ENCODE results near the gene PLCH2.

The PLCH2 gene

DNA sequence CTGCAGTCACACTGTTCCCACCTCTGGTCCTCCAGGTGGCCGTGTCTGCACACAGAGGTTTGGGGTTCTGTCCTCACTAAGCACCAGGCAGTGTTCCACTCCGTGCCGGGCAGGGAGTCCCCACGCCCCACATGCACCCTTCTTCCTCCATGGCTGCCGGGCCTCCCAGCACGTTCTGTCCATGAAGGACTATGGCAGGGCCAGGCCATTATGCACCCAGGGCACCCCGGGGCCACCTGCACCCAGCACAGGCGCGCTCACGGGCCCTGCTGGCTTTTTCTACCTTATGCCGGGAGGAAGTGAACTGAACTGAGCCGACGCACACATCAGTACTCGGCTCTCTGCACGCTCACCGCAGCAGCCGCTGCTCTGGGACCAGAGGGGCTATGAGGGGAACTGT lies 40.0 kb downstream of the PLCH2 start:
- no peak for DNase-seq

DNA sequence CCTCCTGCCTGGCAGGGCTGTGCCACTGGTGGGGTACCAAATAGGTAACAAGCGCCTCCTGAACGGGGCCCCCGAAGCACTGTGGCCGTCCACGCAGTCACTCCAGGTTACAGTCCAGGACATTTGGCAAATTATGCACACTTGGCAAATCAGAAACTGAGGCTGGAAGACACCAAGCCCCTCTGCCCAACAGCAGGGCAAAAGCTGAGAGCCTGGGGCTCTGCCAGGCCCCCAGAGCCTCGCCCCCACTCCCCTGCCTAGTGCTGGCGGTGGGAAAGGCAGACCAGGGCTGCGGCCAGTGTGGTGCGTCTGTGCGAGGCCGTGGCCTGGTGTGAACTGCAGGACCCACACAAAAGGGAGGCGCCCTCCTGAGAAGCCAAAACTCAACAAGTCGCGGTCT lies 40.9 kb downstream of the PLCH2 start:
- no peak for DNase-seq

DNA sequence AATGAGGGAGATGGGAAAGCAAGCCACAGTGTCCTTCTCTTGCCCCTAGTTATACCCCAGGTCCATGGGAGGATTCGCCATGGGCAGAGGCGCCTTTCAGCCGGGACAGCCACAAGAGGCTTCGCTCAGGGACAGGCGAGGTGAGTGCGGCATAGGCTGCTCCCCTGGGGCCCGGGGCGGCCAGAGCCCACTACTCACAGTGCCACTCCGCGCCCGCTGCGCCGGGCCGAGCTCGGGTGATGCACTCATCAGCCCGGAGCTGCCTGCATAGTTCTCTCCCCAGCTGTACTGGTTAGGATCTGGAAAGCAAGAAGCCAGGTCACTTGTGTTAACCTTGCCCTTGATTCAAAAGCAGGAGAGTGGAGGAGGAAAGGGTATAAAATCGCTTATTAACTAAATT lies 41.9 kb downstream of the PLCH2 start:
- no peak for DNase-seq

DNA sequence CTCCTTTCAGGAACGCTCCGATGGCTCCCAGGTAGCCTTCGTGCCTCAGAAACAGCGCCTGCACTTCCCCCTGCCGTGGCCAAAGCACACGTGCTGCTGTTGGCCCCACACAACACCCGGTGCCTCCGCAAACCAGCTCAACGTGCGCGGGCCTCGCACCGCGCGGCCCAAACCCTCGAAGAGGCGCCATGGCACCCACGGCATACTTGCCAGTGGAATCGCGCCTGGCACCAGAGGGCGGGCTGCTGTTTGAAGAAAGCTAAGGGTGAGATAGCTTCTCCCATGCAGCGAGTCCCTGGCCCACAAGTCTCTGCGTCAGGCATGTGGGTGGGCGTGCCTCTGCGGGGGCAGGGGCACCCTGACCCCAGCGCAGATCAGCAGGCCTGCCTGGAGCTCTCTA lies 42.4 kb downstream of the PLCH2 start:
- no peak for DNase-seq

DNA sequence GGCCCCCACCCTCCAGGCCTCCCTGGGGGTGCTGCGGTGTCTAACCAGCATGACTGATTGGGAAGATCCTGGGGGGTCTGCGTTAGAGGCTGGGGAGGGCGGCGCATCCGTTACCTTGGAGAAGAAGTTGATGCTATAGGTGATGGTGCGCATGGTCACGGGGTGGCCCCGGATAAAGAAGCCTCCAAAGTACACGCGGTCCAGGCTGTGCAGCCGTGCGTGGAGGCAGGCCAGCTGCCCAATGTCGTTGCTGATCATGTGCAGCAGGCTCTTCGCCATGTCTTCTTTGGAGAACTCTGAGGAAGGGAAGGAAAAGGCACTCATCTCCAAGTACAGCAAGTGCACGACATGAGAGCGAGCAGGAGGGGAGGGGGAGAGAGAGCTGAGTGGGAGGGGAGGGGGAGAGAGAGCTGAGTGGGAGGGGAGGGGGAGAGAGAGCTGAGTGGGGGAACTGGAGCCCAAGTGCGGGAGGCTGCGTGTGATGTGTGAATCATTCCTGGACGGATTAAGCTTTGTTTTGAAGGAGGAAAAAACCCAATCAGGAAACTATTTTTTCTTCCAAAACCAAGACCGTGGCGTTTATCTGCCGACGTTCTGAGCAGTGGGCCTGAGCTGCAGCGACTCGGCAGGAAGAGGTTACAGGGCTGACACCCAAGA lies 43.1 kb downstream of the PLCH2 start:
- DNase-seq = no peak

DNA sequence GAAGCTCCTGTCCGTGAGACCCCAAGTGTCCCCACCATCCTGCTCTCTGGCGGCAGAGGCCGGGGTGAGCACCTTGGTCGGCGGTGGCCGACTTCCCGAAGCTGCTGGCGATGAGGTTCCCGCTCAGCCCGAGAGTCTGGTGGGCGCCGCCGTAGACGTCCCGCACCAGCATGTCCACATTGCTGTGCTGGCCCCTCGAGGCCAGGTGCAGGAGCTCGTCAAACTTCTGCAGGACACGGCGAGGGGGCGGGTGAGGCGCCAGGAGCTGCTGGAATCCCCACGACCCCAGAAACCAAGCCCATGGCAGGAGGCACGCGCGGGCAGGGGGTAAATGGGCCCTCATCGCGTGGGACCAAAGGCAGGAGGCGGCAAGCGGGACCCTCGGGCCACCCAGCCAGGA lies 43.6 kb downstream of the PLCH2 start:
- no peak for DNase-seq

DNA sequence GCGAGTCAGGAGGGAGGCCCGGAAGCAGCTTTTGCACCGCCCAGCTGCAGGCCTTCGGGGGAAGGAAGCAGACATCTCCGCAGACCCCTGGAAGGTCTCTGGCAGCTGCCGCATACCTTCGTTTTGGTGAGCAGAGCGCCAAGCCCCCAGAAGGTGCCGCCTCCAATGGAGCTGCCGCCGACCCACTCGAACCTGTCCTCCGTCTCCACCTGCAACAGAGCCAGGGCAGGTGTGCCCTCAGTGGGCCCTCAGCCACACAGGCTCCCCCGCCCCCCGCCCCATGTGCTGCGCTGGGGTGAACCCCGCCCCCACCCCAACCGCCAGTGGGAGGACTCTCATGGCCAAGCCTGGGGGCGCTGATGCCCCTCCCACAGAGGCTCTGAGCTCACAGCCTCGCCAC lies 44.1 kb downstream of the PLCH2 start:
- DNase-seq = no peak

DNA sequence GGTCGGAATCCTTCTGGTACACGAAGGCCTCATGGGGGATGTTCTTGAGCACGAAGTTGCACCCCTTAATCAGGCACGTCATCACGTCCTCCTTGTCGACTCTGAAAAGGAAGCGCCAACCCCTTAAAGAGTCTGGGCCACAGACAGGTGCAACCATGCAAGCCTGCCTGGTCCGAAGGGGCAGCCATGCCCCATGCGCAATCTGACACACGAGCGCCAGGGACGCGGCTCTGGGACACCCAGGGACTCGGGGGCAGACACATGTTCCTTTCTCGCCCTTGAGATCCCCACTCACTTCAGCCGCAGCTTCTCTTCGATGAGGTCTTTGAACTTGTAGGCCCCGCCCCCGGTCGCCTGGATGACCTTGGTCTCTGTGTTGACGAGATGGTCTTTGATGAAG lies 44.7 kb downstream of the PLCH2 start:
- no peak for DNase-seq

DNA sequence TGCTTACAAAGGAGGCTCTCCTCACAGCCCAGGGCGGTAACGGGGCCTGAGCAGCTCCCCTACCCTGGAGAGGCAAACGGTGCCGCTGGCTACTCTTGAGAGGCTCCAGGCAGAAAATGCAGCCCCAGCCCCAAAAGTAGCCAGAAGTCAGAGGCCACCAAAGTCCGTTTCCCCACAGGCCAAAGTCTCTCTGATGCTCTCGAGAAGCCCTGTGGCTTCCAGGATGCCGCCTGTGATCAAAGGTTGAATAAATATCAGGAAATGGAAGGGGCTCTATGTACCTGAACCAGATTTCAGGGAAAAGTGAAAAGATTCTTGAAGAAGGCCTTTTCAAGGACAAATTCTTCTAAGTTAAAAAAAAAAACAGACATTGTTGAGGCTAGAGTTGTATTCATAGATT lies 46.1 kb downstream of the PLCH2 start:
- DNase-seq = no peak

DNA sequence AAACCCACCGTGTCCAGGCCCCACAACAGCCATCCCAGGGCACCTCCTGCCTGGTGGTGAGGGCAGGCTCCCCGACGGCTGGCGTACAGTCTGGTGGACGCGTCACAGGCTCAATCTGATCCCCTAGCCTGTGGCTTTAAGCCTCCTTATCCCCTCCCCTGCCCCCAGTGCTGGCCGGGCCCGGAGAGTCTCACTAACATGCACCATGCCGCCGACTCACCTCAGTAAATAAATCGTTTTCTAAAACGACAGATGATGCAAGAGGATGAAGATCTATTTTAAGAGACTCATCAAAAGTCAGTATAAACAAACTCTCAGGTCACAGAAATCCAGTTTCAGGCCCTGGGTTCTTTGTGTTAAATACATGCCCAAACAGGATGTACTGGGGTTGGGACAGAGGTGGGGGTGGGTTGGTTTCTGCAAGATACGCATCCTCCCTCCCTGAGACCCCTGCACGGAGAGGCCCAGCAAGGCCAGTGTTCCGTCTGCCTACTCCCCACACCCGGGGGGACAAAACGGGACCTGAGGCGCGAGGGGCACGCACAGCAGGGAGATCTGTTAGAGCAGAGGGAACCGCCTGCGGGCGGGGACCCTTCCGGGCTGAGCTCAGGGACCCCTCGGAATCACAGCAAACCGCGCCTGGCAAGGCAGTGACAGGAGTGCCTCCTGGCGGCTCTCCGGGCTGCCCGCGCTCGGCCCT lies 47.3 kb downstream of the PLCH2 start:
- peak in 5 of 6 experiments; percentile 40 to 69 (median 53) for DNase-seq

DNA sequence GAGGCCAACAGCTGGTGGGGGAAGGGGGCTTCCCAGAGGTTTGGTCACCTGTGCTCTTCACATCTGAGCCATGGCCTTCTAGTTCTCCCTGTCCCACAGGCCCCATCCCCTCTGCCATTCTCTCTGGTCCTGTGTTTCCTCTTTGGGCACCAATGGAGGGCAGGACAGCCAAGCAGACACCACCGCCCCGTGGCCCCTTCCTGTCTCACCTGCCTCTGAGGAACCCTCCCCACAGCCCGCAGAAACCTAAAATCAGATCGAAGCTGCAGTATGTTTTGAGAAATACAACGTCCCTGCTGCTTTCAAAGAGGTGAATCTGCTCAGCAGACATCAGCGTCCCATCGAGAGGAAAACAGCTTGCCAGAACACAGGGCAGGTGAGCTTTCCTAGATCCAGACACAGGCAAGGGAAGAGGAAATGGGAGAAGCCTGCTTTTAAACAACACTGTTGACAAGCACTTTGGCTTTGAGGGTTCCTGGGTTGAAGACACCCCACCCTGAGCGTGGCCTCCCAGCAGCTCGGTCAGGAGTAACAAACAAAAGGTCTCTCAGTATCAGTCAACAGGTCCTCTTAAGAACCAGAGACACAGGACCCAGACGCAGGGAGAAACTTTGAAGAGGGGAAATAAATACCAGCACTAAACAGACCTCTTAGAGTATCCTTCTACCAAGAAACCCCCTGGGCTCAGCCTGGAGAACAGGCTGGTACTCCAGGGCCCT lies 48.0 kb downstream of the PLCH2 start:
- DNase-seq = peak in 5 of 6 experiments; percentile 40 to 65 (median 61)

DNA sequence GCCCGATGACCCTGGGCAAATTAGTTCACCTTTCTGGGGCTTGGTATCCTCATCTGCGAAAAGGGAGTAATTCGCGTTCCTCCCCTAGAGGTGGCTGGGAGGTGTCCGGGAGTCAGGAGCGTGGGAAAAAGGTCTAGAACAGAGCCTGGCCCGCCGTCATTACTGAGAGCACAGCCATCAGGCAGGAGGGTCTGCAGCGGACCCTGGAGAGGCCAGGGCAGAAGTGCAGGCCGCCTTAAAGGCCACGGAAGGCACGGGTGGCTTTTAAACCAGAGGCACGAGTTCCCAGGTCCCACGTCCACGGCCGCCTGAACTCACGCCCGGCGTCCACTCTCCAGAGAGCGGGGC lies 49.5 kb downstream of the PLCH2 start:
- no peak for DNase-seq

DNA sequence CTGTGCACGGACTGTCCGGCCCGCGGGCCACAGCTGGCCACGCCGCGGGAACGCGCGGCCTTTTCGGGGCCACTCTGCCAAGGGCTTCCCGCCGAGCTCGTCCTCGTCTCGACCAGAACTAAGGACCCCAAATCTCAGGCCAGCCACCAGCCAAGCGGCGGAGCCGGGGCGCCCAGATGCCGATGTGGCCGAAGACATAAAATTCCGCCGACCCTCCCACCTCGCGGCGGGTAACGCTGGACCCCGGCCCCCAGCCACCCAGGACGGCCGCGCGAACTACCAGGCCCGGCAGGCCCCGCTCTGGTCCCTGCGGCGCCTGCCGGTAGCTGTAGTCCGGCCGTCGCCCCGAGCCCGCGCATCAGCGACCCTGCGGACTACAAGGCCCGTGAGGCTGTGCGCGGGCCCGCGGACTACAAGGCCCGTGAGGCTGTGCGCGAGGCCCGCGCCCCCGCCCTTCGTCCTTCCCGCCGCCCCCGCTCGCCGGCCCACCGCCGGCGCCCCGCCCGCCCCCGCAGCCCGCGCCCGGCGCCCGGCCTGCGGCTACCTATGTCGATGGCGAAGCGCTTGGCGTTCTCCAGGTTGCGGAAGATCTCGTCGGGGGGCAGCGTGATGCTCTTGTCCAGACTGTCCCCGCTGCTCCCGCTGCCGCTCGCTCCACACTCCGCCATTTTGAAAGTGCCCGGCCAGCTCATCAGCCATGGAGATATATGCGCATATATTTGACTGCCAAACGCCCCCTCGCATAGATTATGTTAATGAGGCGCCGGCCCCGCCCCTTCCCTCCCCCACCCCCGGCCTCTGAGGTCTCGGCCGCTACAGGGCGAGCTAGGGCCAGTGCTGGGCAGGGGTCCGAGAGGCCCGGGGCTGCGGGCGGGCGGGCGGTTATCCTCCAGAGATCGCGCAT lies 50.1 kb downstream of the PLCH2 start, which contains the start of gene PANK4:
Gene PANK4, minus strand, starts transcription at position 677 of the 904 bp plus-strand sequence. Its CDS starts 9 bp downstream, at position 668.
- DNase-seq = peak; percentile 78 to 96 (median 85)

DNA sequence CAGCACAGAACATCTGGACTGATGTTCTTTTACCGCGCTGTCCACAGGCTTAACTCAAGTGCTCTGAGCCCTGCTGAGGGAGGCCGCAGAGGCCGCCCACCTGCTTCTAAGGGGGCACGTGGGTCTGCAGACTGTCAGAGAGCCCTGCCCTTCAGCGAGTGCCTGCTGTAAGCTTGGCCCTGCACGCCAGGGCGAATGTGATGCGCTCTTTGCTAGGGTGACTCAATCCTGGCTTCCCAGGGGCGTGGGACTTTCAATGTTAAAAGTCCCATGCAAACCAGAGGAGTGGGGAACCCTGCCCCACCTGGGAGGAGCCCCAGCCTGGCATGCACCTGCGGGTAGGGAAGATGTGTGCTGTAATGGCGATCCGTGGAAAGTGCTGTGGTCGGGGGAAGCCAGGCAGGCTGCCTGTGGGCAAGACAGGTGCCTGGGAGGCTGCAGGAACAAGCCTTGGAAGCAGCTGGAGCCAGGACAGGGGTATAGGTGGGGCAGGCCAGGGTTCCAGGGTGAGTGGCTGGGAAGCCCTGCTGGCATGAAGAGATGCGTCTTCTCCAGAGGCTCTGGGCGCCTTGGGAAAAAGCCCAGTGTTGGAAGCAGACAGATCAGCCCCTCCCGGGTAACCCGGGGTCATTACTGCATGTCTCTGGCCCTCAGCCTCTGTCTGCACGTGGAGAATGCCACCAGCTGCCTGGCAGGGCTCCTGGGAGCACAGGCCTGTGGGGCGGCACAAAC lies 50.9 kb downstream of the PLCH2 start:
- peak in 1 of 6 experiments; percentile 32 for DNase-seq

DNA sequence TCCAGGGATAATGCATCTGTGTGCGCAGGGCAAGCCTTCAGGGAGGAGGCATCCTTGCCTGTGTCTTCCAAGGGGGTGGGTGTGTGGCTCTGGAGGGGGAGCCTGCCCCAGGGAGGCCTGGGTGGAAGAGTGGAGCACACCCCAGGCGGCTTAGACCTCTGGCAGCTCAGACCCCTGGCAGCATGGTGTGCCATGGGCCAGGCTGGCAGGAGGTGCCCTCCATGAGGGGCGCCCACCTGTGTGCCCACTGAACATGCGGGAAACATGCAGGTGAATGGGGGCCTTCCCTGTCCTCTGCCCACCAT lies 51.4 kb downstream of the PLCH2 start:
- no peak for DNase-seq

DNA sequence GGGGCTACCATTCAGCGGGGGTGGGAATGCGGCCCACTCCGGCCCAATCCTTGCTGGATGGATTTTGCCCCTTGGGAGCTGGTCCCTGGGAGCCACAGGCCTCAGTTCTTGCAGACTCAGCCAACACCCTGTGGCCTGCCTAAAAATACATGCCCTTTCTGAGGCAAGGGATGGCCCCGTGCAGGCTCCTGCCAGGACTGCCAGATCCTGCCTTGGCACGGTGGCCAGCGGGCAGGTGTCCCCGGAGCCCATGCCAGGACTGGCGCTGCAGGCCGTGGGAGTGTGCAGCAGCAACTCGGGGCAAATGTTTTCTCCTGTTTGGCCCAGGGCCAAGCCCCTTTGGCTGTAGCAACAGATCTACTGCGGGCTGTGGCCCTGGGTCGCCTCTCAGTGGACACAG lies 51.9 kb downstream of the PLCH2 start:
- DNase-seq = no peak

DNA sequence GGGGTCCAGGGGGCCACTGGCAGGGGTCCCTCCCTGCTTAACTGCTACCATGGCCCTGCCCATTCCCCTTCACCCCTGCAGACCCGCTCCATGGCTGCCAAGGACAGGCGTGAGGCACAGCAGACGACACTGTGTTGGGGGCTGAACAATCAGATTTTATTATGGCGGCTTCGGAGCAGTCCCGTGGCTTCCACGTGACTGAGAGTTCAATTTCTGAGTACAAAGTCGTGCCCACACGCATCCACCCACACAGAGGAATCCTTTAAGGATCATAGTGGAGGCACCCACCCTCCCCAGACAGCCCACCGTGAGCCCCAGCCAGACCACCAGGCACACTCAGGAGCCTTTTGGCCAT lies 52.5 kb downstream of the PLCH2 start:
- no peak for DNase-seq

DNA sequence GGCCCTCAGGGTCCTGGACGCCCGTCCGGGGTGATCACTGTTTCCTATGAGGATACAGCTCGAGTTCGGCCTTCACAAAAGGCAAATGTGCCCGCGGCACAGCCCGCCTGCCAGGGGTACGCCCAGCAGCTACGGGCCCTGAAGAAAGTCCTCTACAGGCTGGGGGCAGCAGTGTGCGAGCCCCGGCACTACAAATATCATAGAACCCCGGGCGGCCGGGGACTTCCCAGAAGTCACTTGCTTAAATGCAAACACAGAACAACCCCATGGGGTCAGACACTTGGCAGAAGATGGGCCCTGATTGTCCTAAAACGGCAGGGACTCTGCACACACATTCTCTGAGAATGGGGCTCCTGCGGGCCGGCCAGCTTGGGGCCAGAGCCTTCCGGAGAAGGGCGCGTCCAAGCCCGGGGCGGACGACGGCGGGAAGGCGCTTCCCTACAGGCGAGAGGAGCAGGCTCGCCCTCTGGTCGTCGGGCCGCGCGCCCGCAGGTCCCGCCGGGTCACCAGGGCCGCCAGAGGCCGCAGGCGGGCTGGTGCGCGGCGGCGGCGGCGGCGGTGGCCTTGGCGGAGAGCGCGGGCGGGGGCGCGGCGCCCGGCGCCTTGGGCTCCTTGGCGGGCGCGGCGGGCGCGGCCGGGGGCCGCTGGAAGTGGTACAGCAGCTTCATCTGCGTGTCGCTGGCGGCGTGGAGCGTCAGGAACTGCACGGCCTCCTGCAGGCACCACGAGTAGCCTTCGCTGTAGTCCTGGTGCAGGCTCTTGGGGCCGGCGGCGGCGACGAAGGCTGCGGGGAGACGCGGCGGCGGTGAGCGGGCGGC lies 53.1 kb downstream of the PLCH2 start:
- DNase-seq = peak in 4 of 6 experiments; percentile 28 to 45 (median 35)

DNA sequence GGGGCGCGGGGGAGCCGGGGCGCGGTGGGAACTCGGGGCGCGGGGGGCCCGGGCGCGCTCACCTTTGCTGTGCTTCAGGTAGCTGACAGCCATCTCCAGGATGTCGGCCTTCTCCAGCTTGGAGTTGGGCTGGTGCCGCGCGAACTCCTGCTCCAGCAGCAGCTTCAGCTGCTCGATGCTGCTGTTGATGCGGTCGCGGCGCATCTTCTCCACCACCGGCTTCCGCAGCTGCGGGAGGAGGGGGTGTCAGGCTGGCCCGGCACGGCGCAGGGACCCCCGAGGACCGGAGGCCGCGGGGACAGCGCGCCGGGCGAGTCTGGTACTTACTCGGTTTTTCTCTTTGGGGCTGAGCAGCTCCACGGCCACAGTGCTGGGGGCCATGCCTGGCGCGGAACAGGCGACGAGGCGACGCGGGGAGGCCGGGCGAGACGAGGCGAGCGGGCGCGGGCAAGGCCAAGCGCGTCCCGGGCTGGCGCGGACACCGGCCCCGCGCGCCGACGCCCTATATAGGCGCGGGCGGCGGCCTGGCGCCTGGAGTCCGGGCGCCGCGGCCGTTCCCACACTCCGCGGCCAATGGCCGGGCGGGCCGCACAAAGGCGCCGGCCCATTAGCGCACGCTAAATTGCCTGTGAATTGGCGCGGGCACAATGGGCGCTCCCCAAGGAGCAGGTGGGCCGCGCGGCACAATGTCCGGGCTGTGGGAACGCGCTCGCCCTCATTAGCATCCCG lies 53.9 kb downstream of the PLCH2 start, which contains the start of gene HES5:
Gene HES5, minus strand, starts transcription at position 480 of the 729 bp plus-strand sequence. Its CDS starts 99 bp downstream, at position 381.
- peak in 3 of 6 experiments; percentile 19 to 45 (median 41) for DNase-seq

DNA sequence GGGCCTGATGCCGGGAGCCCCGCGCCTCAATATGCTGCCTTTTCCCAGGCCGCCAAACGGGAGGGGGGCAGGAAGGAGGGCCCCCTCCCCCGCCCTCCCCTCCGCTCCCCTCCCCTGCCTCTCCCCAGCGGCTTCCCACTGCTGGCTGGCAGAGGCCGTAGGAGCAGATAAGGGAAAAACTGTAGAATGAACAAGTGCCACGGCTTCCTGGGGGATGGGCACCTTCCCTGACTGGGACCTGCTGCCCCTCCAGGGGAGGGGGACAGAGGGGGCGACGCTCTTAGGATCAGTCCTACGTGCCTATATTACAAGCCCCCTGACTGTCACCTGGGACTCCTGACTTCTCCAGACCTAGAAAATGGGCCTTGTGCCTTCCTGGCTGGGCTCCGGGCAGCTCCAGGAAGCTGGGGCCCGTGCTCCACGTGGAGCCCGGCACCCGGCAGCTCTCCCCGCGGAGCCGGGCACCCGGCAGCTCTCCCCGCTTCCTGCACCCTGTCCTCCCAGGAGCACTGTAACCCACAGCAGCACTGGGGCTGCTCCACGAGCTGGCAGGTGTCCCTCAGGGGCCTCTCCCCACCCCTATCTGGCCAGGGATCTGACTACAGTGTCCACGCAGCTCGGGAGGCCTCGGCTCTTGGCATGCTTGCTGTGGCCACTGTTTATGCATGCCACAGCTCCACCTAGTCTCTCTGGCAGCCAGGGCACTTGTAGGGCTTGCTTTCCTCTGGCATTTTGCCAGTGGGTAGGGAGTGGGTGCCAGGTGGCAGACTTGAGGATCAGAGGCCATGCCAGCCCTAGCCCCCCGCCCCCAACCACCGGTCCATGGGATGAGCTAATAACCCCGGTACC lies 54.6 kb downstream of the PLCH2 start:
- DNase-seq = peak in 1 of 6 experiments; percentile 32
